ENCODE results near the gene APOO.
"Not testable (repeated sequence)": the region's sequence is repeated elsewhere in the genome, so short reads cannot be mapped to it uniquely, and the experiment has no call there.

Gene APOO

GRCh38 chrX:23908219-23909004 is 674 bp upstream of the APOO start:
- DNase-seq: no peak
- intact Hi-C loops (cut with DNase I): loop anchor here (5.0 to 10.0 kb wide), 4 partner anchors 119 to 244 kb away; partner anchors contain the start of genes EIF2S3 and KLHL15

- DNase-seq: peak in 2 of 42 donors; percentile 5 to 10
- intact Hi-C loops (cut with DNase I): loop anchor here (5.0 to 10.0 kb wide), 4 partner anchors 120 to 245 kb away; partner anchors contain the start of genes EIF2S3 and KLHL15
These were observed 634 bp downstream of the APOO start for GRCh38 chrX:23907111-23907497.

GRCh38 chrX:23904096-23904495 is 3.6 kb downstream of the APOO start:
- DNase-seq: no peak
- intact Hi-C loops (cut with DNase I): loop anchor here (10.0 kb wide), 1 partner anchor 151 kb away; the partner anchor contains the start of gene EIF2S3

GRCh38 chrX:23902419-23902818 is 5.3 kb downstream of the APOO start:
- peak in 2 of 42 donors; percentile 13 to 54 for DNase-seq
- intact Hi-C loops (cut with DNase I): loop anchor here (1.0 to 10.0 kb wide), 2 partner anchors 120 to 152 kb away; partner anchors contain the start of gene EIF2S3

DNA sequence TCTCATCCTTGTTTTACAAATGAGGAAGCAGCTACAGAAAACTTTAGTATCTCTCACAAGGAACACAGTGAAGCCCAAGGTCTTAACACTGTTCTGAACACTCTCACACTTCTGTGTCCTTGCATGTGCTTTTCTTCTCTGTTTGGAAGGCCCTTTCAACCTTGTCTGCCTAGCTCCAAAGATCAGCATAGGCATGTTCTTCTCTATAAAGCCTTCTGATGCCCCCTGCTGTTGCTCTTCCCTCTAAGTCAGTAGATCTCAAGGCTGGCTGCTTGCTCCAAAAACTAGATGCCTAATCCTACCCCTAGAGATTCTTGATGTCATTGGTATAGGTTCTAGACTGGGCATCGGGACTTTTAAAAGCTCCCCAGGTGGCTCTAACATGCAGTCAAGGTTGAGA is 5.9 kb downstream of the APOO start:
- intact Hi-C loops (cut with DNase I): loop anchor here (1.0 to 10.0 kb wide), 2 partner anchors 120 to 153 kb away; partner anchors contain the start of gene EIF2S3
- DNase-seq: peak in 32 of 42 donors; percentile 13 to 80 (median 47)

DNA sequence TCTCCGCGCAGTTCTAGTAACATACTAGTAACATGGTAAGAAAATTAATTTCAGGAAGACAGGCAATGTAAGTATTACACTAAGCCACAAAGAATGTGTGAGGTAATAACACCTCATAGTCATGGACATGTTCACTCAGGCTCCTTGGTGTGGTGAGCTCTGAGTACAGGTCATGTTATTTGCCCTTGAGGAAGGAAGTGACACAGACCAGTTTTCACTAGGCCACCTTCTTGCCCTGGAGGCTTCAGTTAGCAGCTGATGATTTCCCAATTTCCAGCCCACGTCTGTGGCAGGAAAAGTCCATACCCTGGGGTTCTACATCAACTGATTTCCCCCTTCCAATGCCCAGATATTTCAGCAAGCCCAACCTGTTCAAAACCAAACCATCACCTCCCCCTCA is 6.7 kb downstream of the APOO start:
- DNase-seq: no peak
- intact Hi-C loops (cut with DNase I): loop anchor here (10.0 kb wide), 1 partner anchor 154 kb away; the partner anchor contains the start of gene EIF2S3

DNA sequence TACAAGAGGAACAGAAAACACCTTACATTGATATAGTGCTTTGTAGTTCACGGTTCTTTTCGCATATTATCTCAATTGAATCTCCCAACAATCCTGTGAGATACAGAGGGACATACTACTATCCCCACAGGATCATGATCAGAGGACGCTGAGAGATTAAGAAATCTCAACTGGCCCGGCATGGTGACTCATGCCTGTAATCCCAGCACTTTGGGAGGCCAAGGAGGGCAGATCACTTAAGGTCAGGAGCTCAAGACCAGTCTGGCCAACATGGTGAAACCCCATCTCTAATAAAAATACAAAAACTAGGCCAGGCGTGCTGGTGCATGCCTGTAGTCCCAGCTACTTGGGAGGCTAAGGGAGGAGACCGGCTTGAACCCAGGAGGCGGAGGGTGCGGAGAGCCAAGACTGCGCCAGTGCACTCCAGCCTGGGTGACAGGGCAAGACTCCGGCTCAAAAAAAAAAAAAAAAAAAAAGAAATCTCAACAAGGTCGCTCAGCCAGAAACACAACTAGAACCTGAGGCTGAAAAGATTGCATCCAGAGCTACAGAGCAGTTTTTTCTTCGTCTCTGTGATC is 7.4 kb downstream of the APOO start:
- DNase-seq: no peak
- intact Hi-C loops (cut with DNase I): loop anchor here (10.0 kb wide), 1 partner anchor 154 kb away; the partner anchor contains the start of gene EIF2S3

DNA sequence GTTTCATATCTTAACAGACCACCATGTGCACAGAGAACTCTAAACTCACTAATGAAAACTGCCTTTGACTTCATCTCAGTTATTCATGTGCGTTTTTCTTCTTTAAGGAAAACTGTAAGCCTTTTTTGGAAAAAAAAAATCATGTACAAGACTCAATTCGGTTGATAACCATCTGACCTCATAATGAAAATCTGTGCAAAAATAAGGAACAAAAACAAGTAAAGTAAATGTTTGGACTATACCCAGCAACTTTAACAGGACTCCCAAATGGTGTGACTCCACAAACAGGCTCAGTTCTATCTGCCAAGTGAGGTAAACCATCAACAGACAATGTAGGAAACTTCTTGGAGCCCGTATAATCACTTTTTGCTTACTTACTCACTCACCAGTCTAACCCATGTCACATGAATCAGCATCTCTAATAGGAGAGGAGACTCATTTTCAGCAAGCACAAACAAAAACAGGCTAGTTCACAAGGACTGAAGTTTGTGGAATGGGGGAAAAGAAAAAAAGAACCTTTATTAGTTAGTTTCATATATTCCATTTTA is 9.3 kb downstream of the APOO start:
- no peak for DNase-seq
- intact Hi-C loops (cut with DNase I): no loop called here

- intact Hi-C loops (cut with DNase I): no loop called here
These were observed 10.8 kb downstream of the APOO start for GRCh38 chrX:23896981-23897380.

DNA sequence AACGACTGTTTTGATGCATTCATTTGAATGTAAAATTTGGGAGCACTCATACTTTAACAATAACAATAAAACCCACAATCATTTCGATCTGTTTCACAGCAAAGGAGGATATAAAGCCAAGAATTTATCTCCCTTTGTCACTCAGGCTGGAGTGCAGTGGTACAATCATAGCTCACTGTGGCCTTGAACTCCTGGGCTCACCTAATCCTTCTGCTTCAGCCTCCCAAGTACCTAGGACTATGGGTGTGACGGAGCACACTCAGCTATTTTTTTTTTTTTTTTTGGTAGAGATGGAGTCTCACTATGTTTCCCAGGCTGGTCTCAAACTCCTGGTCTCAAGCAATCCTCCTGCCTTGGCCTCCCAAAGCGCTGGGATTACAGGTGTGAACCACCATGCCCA is 11.2 kb downstream of the APOO start:
- DNase-seq; intact Hi-C loops (cut with DNase I): not testable (repeated sequence)

More at GRCh38 chrX:23896981-23897380, 10.8 kb downstream of the APOO start:
- no peak for DNase-seq

- DNase-seq; intact Hi-C loops (cut with DNase I): not testable (repeated sequence)
These were observed 12.7 kb downstream of the APOO start for GRCh38 chrX:23894993-23895392.

- intact Hi-C loops (cut with DNase I): no loop called here
- no peak for DNase-seq
These were observed 16.8 kb downstream of the APOO start for GRCh38 chrX:23890933-23891332.

GRCh38 chrX:23888887-23889501 is 18.7 kb downstream of the APOO start:
- intact Hi-C loops (cut with DNase I): no loop called here
- DNase-seq: no peak

DNA sequence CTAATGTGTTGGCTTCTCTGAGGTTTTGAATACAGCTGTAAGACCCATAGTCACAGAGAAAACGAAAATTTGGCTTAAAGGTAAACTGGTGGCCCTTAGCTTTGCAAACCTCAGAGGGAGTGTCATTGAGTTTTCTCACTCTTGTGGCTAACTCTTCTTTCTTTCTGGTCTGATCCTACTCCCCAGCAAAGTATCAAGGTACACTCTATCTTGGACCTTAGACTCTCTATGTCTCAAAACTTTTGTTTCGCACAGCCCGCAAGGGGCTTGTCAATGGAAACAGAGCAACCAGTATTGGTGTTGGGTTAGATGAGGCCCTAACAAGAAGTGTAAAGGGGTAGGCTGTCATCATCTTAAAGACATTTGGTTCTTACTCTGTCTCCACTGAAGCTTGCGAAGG is 19.8 kb downstream of the APOO start:
- no peak for DNase-seq
- intact Hi-C loops (cut with DNase I): no loop called here

DNA sequence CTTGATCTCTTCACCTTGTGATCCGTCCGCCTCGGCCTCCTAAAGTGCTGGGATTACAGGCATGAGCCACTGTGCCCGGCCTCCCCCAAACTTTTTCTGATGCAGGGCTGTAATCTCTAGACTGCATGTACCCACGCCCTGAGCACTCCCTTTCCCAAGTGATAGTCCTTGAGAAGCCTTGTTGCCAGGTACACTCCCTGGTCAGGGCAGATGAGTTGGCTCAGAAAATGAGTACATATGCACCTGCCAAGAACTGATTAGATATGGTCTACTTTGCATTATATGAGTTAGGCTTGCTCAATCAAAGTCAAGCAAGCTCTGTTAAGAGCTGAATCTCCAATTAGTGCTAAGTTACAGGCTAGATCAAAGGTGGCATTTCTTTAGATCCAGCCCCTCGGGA is 20.3 kb downstream of the APOO start:
- no peak for DNase-seq
- intact Hi-C loops (cut with DNase I): no loop called here

DNA sequence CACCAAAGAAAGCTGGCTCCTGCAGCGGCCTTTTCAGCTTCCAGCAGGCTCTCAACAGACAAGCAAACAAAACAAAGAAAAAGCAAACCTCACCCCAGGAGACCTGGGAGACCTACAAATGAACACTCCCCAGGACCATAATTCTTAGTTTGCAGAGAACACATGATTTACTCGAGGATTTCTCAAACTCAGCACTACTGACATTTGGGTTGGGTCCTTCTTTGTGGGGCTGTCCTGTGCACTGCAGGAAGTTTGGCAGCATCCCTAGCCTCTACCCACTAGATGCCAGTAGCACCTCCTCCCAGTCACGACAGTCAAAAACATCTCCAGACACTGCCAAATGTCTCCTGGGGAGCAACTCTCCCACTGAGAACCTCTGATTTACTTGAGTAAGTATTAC is 21.9 kb downstream of the APOO start:
- no peak for DNase-seq
- intact Hi-C loops (cut with DNase I): no loop called here

- no peak for DNase-seq
- intact Hi-C loops (cut with DNase I): no loop called here
These were observed 23.2 kb downstream of the APOO start for GRCh38 chrX:23884427-23885024.

DNA sequence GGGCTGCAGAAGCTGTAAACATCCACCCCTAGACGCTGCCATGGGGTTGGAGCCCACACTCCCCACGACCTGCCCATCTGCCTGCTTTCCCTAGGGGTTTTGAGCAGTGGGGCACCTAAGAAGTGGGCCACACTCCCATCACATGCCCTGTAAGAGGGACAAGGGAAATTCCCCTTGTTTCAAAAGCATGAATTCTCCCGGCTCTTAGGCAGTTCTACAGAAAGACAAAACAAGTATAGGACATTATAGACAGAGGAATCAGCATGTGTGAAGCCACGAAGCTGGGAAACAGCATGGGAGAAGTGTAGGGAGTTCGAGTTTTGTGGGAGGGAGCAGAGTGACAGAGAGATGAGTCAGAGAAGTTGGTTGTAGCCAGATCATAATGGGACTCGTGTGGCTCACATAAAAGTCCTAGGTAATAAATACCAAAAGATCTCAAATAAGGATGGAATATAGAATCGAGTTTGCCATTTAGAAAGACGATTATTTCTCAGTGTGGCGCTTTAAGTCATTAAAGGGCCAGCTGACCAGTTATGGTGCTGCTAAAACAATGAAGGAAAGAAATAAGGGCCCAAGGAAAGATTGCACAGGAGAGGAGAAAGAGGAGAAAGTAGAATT is 23.9 kb downstream of the APOO start:
- intact Hi-C loops (cut with DNase I): no loop called here
- DNase-seq: peak in 11 of 42 donors; percentile 14 to 71 (median 35)
